Endothelial cell of umbilical vein (primary cell): Measurements from ENCODE around the gene KCND2. TPM values are rescaled to one million over a fixed set of nuclear protein-coding genes. Genes with fewer than 3 reads are reported as not detected.

Experiments
- BruUV-seq: library from RNA; stranded (reverse); fragments of 400-500 nt; replicated peaks from 2 replicates; lab custom pipeline; 2021; lab: Mats Ljungman, UMichigan
- CTCF ChIA-PET: fragments of 300-600, 350-600 bp; sonication (Branson Sonifier 250); formaldehyde crosslinking; loops from one replicate; lab custom pipeline; 2021; ENCODE audit warnings: antibody characterized with exemption, inconsistent platforms; lab: Charles Lee
- POLR2A ChIA-PET: fragments of 300-600, 350-600 bp; sonication (Branson Sonifier 250); formaldehyde crosslinking; loops from one replicate; lab custom pipeline; 2021; ENCODE audit warnings: antibody characterized with exemption, inconsistent platforms; lab: Charles Lee
- DNase-seq: peaks from one replicate; pipeline ENCODE4 v3.0.0-alpha.2; 2011; ENCODE audit warnings: low read depth, low spot score
- FAIRE-seq: peaks from 2 replicates; lab custom pipeline; 2011; peaks lifted over from hg19 to GRCh38; lab: Jason Lieb, UNC
- H2AFZ ChIP-seq: 2 replicates; pipeline ENCODE4 v1.6.0; 2012; ENCODE audit warnings: low read depth, low read length, control low read depth, inconsistent platforms
- H3K27ac ChIP-seq: 2 replicates; pipeline ENCODE4 v1.5.1; 2011; ENCODE audit warnings: low read depth, mild to moderate bottlenecking, control low read depth, low read length, moderate library complexity; ENCODE audit not compliant: insufficient read depth
- H3K27me3 ChIP-seq, 2 experiments: 2 replicates each; pipeline versions ENCODE4 v1.6.0 to v1.6.1; 2011; ENCODE audit warnings: low read length in 2 of 2, mixed read lengths in 1 of 2; ENCODE audit not compliant: control insufficient read depth in 2 of 2, insufficient read depth in 2 of 2
- H3K36me3 ChIP-seq, 2 experiments: 2 replicates in 1 of 2; 3 replicates in 1 of 2; pipeline ENCODE4 v1.5.1; 2011; ENCODE audit warnings: low read length in 2 of 2, mild to moderate bottlenecking in 1 of 2, moderate library complexity in 1 of 2; ENCODE audit not compliant: control insufficient read depth in 2 of 2, insufficient read depth in 2 of 2; ENCODE audit errors: extremely low read depth in 1 of 2
- H3K4me1 ChIP-seq: 3 replicates; pipeline ENCODE4 v1.5.1; 2011; ENCODE audit warnings: mild to moderate bottlenecking, low read length; ENCODE audit not compliant: control insufficient read depth, insufficient read depth; ENCODE audit errors: extremely low read depth
- H3K4me2 ChIP-seq: 2 replicates; pipeline ENCODE4 v1.6.1; 2011; ENCODE audit warnings: low read length, control low read depth, mixed read lengths; ENCODE audit not compliant: insufficient read depth
- H3K4me3 ChIP-seq, 3 experiments: fragments of 200-600 bp in 1 of 3; sonication (generic), shearing (Covaris generic) in 1 of 3; replicated peaks in 1 of 3; 2 replicates each; pipeline ENCODE4 v1.5.1; 2011 to 2016; ENCODE audit warnings: control low read depth in 3 of 3, low read length in 3 of 3, mild to moderate bottlenecking in 2 of 3, inconsistent platforms in 1 of 3, low read depth in 1 of 3, moderate library complexity in 1 of 3; ENCODE audit not compliant: insufficient read depth in 1 of 3
- H3K79me2 ChIP-seq: 2 replicates; pipeline ENCODE4 v1.6.0; 2012; ENCODE audit warnings: low read length, inconsistent platforms; ENCODE audit not compliant: control insufficient read depth, insufficient read depth
- H3K9ac ChIP-seq: replicated peaks from 2 replicates; pipeline ENCODE3; 2011; ENCODE audit warnings: low read length, control low read depth; ENCODE audit not compliant: insufficient read depth; ENCODE audit errors: extremely low read depth
- H3K9me1 ChIP-seq: replicated peaks from 3 replicates; pipeline ENCODE4 v1.6.0; 2011; ENCODE audit warnings: mild to moderate bottlenecking, low read length; ENCODE audit not compliant: control insufficient read depth, insufficient read depth; ENCODE audit errors: extremely low read depth
- H3K9me3 ChIP-seq: replicated peaks from 2 replicates; pipeline ENCODE4 v1.5.1; 2012; ENCODE audit warnings: low read length, inconsistent platforms; ENCODE audit not compliant: control insufficient read depth, insufficient read depth
- H4K20me1 ChIP-seq: replicated peaks from 2 replicates; pipeline ENCODE3; 2011; ENCODE audit warnings: mild to moderate bottlenecking, low read length; ENCODE audit not compliant: control insufficient read depth, insufficient read depth; ENCODE audit errors: extremely low read depth
- CTCF ChIP-seq, 2 donors: IDR thresholded peaks; 1 replicate in 1 of 2; 2 replicates in 1 of 2; pipeline ENCODE4 v1.5.1; 2011; ENCODE audit warnings: low read length in 2 of 2, mild to moderate bottlenecking in 2 of 2, moderate library complexity in 2 of 2, control low read depth in 1 of 2, inconsistent platforms in 1 of 2, low read depth in 1 of 2; ENCODE audit not compliant: insufficient read depth in 1 of 2; ENCODE audit errors: extremely low read depth in 1 of 2
- EZH2 ChIP-seq: IDR thresholded peaks from 2 replicates; pipeline ENCODE4 v1.6.1; 2012; ENCODE audit warnings: borderline replicate concordance, low read depth, mild to moderate bottlenecking, moderate library complexity, low read length, inconsistent platforms; ENCODE audit not compliant: severe bottlenecking
- GATA2 ChIP-seq: IDR thresholded peaks from 2 replicates; pipeline ENCODE4 v1.7.0; 2011; ENCODE audit warnings: low read depth, mild to moderate bottlenecking, moderate library complexity, mixed read lengths, low read length; ENCODE audit not compliant: insufficient read length, insufficient read depth
- JUN ChIP-seq: IDR thresholded peaks from 2 replicates; pipeline ENCODE4 v1.6.1; 2011; ENCODE audit warnings: borderline replicate concordance, low read depth; ENCODE audit not compliant: insufficient read length, insufficient read depth
- MAX ChIP-seq: IDR thresholded peaks from 2 replicates; pipeline ENCODE4 v1.6.1; 2011; ENCODE audit not compliant: insufficient read depth, insufficient read length
- POLR2A ChIP-seq: IDR thresholded peaks from 2 replicates; pipeline ENCODE4 v1.6.1; 2012; ENCODE audit warnings: low read depth, mild to moderate bottlenecking, control low read depth, low read length
- POLR2AphosphoS5 ChIP-seq: IDR thresholded peaks from 2 replicates; pipeline ENCODE4 v1.6.1; 2012; ENCODE audit warnings: low read depth, mild to moderate bottlenecking, control low read depth, low read length, moderate library complexity; ENCODE audit not compliant: insufficient read depth
- dilution Hi-C: fragments of 300-500 bp; cut with MboI; formaldehyde crosslinking; loops from one replicate; pipeline ENCODE4 v1.15.0; 2019; ENCODE audit warnings: low sequenced_read_pairs; ENCODE audit not compliant: extremely low pct_ligation_motif_present
- intact Hi-C: fragments of 100-400 bp; cut with micrococcal nuclease; formaldehyde crosslinking; loops from one replicate; pipeline ENCODE4 v1.10.0; 2022
- polyA plus RNA-seq, 4 experiments: library from polyadenylated mRNA; depleted of rRNA in 3 of 4; stranded (reverse) in 3 of 4; unstranded in 1 of 4; fragments of >200 nt; gene quantifications; 2 replicates each; pipeline versions ENCODE4 v1.2.1 to v1.2.3, GENCODE V29; 2011 to 2012; ENCODE audit warnings: missing spikeins in 1 of 4
- total RNA-seq: library from RNA; stranded (reverse); gene quantifications from 2 replicates; pipeline ENCODE4 v1.2.3, GENCODE V29; 2021

KCND2 gene
- total and polyA plus RNA-seq, 2 donors (not counting 3 experiments of a cell fraction or from before 2014, with no cell fraction given), result not detected

DNA sequence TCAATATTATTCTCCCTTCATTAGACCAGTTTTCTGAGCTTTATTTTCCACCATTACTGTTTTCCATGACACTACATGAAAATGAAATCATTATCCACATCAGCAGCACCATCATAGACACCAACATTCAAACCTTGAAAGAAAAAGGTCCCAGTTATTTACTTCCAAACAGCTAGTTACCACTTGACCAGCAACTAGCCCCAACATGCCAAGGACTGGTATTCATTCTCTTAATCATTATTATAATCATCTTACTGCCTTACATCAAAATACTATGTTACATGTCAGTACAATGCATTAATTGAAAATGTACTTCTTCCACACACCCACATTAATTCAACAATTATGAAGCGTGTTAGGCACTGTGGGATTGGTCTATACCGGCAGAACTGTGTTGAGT, 385.5 kb downstream of the KCND2 start:
- DNase-seq (no peak), FAIRE-seq (no peak)
- Histone ChIP-seq H3K9ac (no peak overlapping the region), H3K27me3 (no peaks in the 10 kb centered on the region), H4K20me1 (no peaks in the 10 kb centered on the region), H3K27ac (no peak overlapping the region), H3K9me3 (no peaks in the 10 kb centered on the region), H2AFZ (no peak overlapping the region), H3K4me2 (no peak overlapping the region), H3K79me2 (no peaks in the 10 kb centered on the region), H3K36me3 (no peaks in the 10 kb centered on the region), H3K4me1 (no peaks in the 10 kb centered on the region), H3K4me3 (no peak overlapping the region), H3K9me1 (peaks cover 2% of the 10 kb centered on the region)
- POLR2A ChIA-PET, result no interaction called here
- TF ChIP-seq POLR2A, result no peak
- no peak for TF ChIP-seq EZH2
- no peak for TF ChIP-seq MAX
- no peak for TF ChIP-seq GATA2
- TF ChIP-seq POLR2AphosphoS5, result no peak
- TF ChIP-seq CTCF (IDR thresholded peaks at IDR 0.05; ENCODE audit: extremely low read depth in 1 of 2, insufficient read depth in 1 of 2, low read depth in 1 of 2, low read length in 2 of 2), result no peak
- TF ChIP-seq JUN, result no peak
- dilution Hi-C loops, result no loop called here
- intact Hi-C loops, result no loop called here
- no TSS peak for BruUV-seq
- CTCF ChIA-PET, result interaction anchor here (0.5 kb wide), 1 partner anchor 11 kb away, joined by 3 read pairs; no protein-coding TSS in a partner anchor
